Loucy (cell line): Measurements from ENCODE around the gene NELL2.

Experiments
- EZH2phosphoT487 ChIP-seq: fragments of 200-600 bp; IDR thresholded peaks from 2 replicates; pipeline ENCODE4 v1.6.1; 2018; ENCODE audit warnings: antibody characterized with exemption, mild to moderate bottlenecking, moderate library complexity, borderline replicate concordance
- TF ChIP-seq, protein P1 (sequence below): fragments of 200-600 bp; sonication (generic); conservative IDR thresholded peaks from 2 replicates; pipeline ENCODE4 v1.5.1; 2014; ENCODE audit warnings: mild to moderate bottlenecking, antibody characterized with exemption, low read length

DNA sequence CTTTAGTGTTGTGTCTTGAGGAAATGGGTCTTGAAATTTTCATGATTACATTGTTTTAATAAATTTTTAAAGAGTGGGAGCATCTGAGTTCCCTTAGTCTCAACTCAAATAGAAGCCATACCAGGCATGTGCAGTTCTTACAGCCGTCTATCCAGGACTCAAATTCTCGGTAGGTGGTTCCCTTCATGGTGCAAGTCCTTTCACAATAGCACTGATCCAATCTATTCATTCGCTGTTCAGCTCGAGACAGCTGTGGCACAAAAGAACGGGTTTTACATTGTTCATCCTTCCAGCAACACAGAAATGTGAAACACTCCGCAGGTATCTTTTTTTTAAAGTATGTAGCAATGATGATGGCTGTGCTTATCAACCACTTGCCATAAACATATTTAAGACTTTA is 100.2 kb downstream of the NELL2 start:
- no peak for TF ChIP-seq EZH2phosphoT487
- TF ChIP-seq, protein P1, sequence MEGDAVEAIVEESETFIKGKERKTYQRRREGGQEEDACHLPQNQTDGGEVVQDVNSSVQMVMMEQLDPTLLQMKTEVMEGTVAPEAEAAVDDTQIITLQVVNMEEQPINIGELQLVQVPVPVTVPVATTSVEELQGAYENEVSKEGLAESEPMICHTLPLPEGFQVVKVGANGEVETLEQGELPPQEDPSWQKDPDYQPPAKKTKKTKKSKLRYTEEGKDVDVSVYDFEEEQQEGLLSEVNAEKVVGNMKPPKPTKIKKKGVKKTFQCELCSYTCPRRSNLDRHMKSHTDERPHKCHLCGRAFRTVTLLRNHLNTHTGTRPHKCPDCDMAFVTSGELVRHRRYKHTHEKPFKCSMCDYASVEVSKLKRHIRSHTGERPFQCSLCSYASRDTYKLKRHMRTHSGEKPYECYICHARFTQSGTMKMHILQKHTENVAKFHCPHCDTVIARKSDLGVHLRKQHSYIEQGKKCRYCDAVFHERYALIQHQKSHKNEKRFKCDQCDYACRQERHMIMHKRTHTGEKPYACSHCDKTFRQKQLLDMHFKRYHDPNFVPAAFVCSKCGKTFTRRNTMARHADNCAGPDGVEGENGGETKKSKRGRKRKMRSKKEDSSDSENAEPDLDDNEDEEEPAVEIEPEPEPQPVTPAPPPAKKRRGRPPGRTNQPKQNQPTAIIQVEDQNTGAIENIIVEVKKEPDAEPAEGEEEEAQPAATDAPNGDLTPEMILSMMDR: no peak
